HG03575 (cell line): ENCODE results near the gene TBKBP1.

Source experiments
- ATAC-seq: cut with Tn5 transposase; IDR thresholded peaks from one replicate; pipeline ENCODE4 v1.9.1; 2021; ENCODE audit not compliant: unreplicated experiment, insufficient number of reproducible peaks, low FRiP score; ENCODE audit errors: extremely low read depth

The TBKBP1 gene

GRCh38 chr17:47696717-47697642 lies 3.0 kb downstream of the TBKBP1 start:
- ATAC-seq = no peak

- no peak for ATAC-seq
Observed at GRCh38 chr17:47697906-47698711, 4.1 kb downstream of the TBKBP1 start.

DNA sequence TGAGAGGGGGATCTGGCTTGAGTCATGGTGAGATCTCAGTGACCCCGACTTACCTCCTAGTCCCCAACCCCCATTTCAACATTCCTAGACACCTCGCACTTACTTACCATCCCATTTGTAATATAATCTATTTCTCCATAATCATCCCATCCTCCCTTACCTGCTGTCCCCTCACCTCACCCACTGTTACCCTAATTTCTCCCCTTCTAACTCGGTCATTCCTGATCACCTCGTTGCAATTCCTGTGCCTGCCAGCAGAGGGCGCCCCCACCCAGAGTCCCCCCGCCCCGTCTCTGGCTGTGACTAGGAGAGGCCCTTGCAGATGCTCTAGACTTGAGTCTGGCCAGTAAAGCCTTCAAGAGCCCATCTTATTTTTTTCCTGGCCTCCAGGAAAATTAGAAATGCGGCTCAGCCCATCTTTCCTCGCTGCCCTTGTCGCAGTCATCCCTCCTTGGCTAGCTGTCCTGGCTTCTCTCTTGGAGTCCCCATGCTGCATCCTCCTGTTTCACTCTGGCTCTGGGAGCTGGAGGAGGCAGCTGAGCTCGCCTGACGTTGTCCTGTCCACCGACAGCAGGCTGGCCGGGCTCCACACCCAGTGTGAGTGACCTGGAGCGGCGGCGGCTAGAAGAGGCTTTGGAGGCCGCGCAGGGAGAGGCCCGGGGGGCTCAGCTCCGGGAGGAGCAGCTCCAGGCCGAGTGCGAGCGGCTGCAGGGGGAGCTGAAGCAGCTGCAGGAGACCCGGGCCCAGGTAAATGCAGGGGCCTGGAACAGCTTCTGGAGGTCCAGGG lies 5.0 kb downstream of the TBKBP1 start:
- no peak for ATAC-seq

DNA sequence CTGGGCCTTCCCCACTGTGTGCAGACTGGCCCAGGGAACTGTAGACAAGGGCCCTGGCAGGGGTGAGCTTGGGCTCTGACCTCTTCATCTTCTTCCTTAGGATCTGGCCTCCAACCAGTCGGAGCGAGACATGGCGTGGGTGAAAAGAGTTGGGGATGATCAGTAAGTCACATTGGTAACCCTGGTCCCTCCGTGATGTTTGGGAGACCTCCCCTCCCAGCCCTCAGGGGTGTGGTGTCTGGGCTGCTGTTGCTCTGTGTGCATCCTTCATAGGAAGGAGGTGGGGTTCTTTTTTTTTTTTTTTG lies 5.5 kb downstream of the TBKBP1 start:
- no peak for ATAC-seq

GRCh38 chr17:47700471-47701449 lies 6.8 kb downstream of the TBKBP1 start:
- no peak for ATAC-seq

GRCh38 chr17:47701608-47702007 lies 7.6 kb downstream of the TBKBP1 start:
- no peak for ATAC-seq

GRCh38 chr17:47702391-47702995 lies 8.5 kb downstream of the TBKBP1 start:
- ATAC-seq = no peak

DNA sequence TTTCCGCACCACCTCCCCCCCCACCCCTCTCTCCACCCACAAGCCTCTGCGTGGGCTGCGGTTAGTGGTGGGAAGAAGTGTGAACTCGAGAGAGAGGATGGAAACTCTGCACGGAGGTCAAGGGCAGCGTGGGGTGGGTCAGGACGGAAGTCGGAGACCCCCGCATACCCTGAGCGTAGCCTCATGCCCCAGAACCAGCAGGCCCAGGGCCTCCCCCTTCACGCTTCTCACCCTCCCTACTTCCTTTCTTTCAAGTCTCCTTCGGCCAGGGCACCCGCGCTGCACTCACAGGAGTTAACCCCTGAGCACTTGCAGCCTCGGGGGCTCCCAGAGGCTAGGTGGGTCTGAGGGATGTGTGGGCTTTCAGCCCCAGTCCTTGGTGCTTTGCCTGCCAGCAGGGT lies 9.2 kb downstream of the TBKBP1 start:
- no peak for ATAC-seq

DNA sequence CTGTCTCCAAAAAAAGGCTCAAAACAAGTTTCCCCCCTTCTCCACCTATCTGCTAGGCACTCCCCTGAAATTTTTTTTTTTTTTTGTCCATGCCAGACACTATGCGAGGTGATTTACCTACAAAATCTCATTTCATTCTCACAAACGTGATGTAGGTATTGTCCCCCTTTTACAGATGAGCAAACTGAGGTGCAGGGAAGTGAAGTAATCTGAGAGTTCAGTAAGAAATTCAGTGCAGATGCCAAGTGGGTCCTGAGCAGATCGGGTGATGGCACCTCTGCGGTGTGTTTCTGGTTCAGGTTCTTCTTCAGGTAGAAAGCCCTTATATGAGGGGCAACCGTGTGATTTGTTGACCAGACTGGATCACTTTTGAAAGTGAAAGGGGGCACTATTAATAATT lies 9.7 kb downstream of the TBKBP1 start:
- no peak for ATAC-seq

DNA sequence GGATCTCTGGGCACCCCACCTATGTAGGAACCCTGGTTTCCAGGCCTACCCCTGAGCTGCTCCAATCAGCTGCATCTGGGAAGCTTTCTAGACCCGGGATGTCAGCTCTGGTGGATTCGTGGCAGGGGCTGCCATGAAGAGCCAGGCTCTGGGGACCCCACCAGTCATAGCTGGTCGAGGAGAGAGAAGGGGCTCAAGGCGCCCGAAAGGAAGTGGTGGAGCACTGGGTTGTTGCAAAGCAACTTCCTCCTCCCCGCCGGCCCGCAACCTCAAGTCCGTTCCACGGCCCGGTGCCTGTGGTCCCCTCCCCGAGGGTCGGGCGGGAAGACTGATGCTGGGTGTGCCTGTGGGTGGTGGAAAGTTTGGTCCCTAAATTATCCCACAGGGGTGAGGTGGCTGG lies 10.2 kb downstream of the TBKBP1 start:
- ATAC-seq = no peak

DNA sequence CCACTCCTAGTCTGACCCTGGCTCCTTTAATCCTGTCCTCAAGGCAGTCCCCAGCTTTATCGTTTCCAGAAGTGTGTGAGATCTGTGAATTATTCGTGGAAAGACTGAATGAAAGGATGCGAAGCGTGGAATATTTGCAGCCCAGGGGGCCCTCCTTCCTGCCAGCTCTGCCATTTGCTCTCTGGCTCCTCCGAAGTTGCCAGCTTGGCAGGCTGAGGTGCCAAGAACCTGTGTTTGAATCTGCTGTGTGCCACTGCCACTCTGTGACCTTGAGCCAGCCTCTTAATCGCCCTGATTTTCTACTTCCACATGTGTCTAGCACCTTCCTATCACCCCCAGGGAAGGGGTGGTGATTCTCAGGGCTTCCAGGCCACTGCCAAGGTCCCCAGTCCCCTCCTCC lies 10.8 kb downstream of the TBKBP1 start:
- ATAC-seq = no peak

DNA sequence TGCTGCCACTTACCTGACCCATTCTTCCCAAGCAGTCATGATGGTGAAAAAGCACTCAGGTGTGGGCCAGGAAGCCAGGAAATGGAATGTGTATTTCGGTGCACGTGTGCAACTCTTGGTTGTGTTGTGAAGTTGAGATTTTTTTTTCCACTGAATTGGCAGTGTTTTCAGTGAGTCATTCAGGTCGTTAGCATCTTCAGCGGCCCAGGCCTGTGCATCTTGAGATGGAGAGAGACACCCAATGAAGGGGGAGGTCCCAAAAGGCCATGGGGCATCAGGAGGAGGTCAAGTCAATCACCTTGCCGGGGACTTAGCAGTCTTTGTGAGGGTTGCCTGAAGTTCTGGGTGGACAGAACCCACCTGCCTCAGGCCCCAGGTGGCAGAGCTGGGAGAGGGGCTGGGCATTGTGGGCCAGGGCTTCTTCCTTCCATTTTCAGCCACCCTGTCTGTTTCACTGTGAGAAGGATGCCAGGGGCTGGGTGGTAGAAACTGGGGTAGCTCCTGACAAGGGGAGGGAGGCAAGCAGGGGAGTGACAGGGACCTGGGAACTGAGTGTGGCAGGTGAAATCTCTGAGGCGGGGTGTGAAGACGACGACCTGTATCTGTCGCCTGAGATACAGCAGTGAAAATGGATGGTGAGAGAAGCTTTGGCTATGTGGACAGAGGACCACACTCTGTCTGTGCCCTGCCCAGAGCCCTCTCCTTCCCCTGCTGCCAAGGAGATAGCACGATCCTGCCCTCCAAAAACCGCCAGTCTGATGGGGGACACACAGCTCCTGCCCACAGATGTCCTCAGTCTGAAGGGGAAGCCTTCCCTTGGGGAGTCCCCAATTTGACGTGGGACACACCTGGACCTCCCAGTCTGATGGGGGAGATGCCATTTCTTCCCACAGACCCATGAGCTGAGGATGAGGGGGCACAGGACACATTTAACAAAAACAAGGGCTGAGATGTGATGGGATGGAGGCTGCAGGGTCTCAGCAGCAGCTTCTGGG lies 11.9 kb downstream of the TBKBP1 start:
- no peak for ATAC-seq

DNA sequence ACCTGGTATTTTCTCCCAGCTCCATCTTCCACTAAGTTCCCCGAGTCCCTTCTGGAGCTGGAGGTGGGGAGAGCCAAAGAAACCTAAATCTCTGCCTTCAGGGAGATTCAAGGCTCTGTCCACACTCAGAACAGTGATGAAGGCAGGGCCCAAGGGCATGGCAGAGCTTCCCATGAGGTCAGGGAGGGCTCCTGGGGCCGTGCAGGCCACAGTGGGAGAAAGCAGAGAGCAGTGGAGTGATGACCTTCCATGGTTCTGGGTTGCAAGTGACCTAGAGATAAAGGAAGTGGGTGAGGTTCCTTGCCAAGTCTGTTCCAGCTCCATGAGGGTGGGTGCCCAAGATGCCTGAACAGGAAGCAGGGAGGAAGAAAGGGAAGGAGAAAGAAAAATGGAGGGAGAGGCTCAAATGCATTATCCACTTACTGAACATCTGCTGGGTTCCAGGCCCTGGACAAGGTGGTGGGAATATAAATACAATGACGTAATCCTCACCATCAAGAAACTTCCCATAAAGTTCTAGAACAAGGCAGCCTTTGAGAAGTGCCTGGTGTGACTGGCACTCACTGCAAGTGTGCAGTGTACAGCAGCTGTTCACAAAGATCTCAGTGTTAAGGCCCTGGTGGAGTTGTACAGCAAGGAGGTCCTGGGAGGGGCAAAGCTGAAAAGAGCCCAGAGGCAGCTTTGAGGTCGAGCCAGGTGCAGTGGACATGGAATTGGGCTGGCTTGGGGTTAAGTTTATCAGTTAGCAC lies 13.3 kb downstream of the TBKBP1 start:
- ATAC-seq = no peak

DNA sequence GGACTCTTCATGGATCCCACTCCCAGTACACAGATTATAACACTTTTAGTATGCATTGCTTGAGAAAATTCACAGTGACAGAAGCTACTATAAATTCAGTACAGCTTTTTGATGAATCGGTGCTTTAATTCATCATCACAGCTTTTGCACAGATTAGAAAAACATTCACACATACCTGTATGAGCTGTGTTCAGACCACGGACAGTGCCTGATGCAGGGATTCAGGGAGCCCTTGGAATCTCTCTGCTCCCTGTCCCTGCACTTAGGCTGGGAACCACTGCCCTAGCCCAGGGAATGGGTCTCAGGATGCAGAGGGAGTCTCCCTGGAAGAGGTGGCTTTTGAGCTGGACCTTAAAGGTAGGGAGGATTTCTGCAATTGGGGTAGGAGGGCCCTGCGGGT lies 13.9 kb downstream of the TBKBP1 start:
- ATAC-seq = no peak

DNA sequence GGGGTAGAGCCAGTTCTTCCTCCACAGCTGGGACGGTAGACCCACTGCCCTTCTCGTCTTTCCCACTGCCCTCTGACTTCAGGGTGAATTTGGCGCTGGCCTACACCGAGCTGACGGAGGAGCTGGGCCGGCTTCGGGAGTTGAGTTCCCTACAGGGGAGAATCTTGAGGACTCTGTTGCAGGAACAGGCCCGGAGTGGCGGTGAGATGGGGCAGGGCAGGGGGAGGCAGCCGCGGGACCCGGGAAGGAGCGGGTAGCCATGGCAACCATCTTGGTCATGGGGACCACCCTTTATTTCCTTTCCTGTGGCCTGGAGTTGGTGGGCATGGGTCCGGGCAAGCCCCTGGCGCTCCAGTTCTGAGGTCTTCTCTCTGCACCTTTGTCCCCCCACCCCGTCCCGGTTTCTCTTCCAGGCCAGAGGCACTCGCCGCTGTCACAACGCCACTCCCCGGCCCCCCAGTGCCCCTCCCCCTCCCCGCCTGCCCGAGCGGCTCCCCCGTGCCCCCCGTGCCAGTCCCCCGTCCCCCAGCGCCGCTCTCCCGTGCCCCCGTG lies 14.4 kb downstream of the TBKBP1 start:
- ATAC-seq = no peak

DNA sequence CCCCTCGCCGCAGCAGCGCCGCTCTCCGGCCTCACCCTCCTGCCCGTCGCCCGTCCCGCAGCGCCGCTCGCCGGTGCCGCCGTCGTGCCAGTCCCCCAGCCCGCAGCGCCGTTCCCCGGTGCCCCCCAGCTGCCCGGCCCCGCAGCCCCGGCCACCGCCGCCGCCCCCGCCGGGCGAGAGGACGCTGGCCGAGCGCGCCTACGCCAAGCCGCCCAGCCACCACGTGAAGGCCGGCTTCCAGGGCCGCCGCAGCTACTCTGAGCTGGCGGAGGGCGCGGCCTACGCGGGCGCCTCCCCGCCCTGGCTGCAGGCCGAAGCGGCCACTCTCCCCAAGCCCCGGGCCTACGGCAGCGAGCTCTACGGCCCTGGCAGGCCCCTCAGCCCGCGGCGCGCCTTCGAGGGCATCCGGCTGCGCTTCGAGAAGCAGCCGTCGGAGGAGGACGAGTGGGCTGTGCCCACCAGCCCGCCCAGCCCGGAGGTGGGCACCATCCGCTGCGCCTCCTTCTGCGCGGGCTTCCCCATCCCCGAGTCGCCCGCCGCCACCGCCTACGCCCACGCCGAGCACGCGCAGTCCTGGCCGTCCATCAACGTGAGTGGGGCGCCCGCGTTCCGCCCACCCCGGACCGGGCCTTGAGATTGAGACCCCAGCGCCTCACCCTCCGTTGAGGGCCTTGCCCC lies 15.0 kb downstream of the TBKBP1 start:
- no peak for ATAC-seq
